Right ventricle myocardium inferior (tissue), 1 donor: ENCODE data around the gene KRTAP10-4. TPM values are rescaled to one million over a fixed set of nuclear protein-coding genes. Genes with fewer than 3 reads are reported as not detected.
"Not testable (repeated sequence)": the region's sequence is repeated elsewhere in the genome, so short reads cannot be mapped to it uniquely, and the experiment has no call there.

Source experiments
- ATAC-seq: fragments of 200-7000 bp; cut with Tn5 transposase; one replicate; pipeline ENCODE4 v1.9.1; 2020; ENCODE audit warnings: mild to moderate bottlenecking, moderate library complexity
- DNase-seq: peaks from one replicate; pipeline ENCODE4 v3.0.0; 2021; ENCODE audit errors: missing footprints
- intact Hi-C: fragments of 100-400 bp; cut with DNase I; formaldehyde crosslinking; loops from one replicate; pipeline ENCODE4 v1.11.0; 2022
- long read RNA-seq: library from polyadenylated mRNA; unstranded; transcript quantifications from one replicate; pipeline ENCODE4 v2.0.0, GENCODE V29; 2021
- total RNA-seq: library from RNA; stranded (reverse); fragmentation: NEBNext Ultra II Directional; extraction: Animal tissue kit (Norgen Biotek cat#: 25700); gene quantifications from one replicate; pipeline ENCODE4 v1.2.1, GENCODE V29; 2021
- donor health status: DM: no; HTN: yes; CAD: no; lungs with severe emphysema.

KRTAP10-4 gene
- total RNA-seq = not detected
- long read RNA-seq = 0 reads

GRCh38 chr21:44573630-44574456 lies at the start of gene KRTAP10-4:
Gene KRTAP10-4 (plus strand): TSS chr21:44573729. CDS start chr21:44573759, 30 bp downstream.
- ATAC-seq, DNase-seq, intact Hi-C loops: not testable (repeated sequence)

DNA sequence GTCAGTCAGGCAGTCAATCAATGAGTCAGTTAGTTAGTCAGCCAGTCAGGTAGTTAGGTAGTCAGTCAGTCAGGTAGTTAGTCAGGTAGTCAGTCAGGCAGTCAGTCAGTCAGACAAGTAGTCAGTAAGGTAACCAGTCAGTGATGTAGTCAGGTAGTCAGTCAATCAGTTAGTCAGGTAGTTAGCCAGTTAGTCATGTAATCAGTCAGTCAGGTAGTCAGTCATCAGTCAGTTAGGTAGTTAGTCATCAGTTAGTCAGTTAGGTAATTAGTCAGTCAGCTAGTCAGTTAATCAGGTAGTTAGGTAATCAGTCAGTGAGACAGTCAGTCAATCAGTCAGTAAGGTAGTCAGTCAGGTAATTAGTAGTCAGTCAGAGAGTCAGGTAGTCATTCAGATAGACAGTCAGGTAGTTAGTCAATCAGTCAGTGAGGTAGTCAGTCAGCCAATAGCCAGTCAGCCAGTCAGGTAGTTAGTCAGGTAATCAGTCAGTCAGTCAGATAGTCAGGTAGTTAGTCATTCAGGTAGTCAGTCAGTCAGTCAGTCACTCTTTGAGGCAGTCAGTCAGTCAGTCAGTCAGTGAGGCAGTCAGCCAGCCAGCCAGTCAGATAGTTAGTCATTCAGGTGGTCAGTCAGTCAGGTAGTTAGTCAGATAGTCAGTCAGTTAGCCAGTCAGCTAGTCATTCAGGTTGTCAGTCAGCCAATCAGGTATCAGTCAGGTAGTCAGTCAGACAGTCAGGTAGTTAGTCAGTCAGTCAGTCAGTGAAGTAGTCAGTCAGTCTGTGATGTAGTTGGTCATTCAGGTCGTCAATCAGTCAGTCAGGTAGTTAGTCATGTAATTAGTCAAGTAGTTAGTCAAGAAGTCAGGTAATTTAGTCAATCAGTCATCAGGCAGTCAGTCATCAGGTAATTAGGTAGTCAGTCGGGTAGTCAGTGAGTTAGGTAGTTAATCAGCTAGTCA lies 48.8 kb upstream of the KRTAP10-4 start:
- intact Hi-C loops = no loop called here

GRCh38 chr21:44525391-44526095 lies 48.0 kb upstream of the KRTAP10-4 start:
- ATAC-seq (no peak), DNase-seq (no peak)
- intact Hi-C loops = no loop called here

More for the DNA sequence above, 48.8 kb upstream of the KRTAP10-4 start:
- no peak for ATAC-seq
- no peak for DNase-seq

GRCh38 chr21:44526096-44526997 lies 47.2 kb upstream of the KRTAP10-4 start:
- intact Hi-C loops = no loop called here
- no peak for DNase-seq
- no peak for ATAC-seq

- DNase-seq = no peak
- intact Hi-C loops = no loop called here
- no peak for ATAC-seq
These were observed 46.2 kb upstream of the KRTAP10-4 start for GRCh38 chr21:44527156-44527982.

GRCh38 chr21:44527983-44528633 lies 45.4 kb upstream of the KRTAP10-4 start:
- ATAC-seq (no peak), DNase-seq (no peak)
- intact Hi-C loops = no loop called here

DNA sequence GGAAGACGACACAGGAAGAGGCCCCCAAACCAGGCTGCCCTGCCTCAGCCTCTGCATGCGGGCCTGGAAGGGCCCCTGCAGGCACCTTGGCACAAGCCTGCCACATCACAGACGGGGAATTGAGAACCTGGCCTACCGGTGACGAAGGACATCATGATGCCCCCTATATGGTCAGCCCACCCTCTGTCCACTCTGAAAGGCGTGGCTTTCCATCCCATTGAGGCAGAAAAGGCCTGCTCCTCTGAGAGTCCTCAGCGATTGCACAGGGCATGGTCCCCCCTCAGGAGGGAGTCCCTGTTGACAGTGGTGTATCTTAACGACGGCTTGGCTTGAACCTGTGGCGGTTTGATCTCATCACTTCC lies 44.9 kb upstream of the KRTAP10-4 start:
- ATAC-seq = no peak
- intact Hi-C loops = no loop called here
- DNase-seq = no peak

DNA sequence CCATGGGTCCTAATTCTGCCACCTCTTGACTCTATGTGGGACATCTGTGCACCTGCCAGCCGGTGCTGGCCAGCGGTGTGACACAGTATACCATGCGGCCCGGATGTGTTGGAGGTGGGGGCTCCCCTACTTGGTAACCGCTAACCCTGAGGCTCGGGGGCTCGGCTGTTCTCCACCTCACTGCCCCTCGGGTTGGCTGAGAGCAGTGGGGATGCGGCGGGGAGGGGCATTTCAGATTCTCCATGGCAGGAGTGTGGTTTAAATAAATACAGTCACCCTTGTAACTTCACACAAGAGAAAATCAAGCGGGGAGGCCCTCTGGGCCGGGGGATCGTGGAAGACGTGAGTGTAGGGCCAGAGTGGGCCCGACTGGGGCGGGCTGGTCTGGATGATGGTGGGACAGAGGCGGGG lies 44.5 kb upstream of the KRTAP10-4 start:
- intact Hi-C loops = no loop called here
- no peak for ATAC-seq
- no peak for DNase-seq

- intact Hi-C loops = no loop called here
- DNase-seq (no peak), ATAC-seq (no peak)
These were observed 43.9 kb upstream of the KRTAP10-4 start for GRCh38 chr21:44529503-44530125.

DNA sequence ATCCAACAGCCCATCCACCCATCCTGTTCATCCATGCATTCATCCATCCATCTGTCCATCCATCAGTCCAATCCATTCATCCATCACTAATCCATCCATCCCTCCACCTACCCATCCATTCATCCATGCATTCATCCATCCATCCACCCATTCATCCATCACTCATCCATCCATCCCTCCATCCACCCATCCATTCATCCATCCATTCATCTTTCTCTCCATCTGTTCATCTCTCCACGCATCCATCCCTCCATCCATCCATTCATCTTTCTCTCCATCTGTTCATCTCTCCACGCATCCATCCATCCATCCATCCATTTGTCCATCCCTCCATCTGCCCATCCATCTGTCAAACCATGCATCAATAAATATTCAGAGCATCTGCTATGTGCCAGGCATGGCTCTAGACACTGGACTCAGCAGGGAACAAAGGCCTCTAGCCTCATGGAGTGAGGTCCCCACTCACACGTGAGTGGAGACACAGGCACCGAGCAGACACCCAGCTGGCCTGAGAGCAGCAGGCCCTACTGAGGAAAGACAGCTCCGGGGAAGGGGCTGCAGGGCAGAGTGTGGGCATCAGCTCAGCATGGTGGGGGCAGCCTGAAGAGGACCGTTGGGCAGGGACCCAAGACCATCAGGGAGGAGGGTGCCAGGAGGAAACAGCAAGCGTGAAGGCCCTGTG lies 43.2 kb upstream of the KRTAP10-4 start:
- DNase-seq (no peak), ATAC-seq (no peak)
- intact Hi-C loops = no loop called here

GRCh38 chr21:44530903-44531605 lies 42.5 kb upstream of the KRTAP10-4 start:
- intact Hi-C loops = no loop called here
- ATAC-seq = no peak

DNA sequence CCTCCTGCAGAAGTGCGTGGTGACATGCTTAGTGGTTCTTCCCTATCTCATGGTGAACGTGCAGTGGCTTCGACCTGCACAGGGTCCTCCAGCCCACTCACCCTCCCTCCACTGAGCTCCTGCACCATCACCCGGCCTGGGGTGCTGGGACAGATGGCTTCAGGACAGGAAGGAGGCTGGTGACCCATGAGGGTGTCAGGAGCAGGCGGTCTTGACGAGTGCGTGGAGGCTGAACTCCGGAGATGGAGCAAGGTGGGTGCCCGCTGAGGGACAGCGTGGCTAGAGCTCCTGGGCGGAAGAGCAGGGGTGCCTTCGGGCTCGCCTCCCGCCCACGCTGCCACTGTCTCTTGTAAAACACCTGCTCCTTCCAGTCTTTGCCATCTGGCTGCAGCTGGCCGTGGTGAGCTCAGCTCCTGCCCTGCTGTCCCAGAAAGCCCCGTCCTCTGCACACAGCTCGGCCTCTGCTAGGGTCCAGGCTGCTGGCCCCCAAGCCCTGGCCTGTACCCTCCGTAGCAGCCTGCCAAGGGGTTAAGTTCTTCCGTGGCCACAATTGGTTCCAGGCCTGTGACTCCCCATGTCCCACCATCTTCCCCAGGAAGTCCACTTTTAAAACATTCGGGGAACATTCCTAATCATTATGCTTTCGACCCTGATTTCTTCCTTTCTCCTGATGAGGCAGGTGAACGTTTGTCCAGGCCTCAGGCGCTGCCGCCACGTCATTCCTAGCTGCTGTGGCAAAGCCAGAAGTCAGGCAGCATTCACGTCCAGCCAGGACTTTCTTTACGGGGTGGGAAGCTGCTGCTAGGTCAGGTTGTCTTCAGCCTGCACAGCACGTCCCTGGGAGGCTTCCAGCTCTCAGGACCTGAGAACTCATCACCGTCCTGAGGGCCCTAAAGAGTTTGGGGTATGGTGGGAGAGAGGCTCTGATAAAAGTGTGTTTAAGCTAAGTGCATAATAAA lies 41.6 kb upstream of the KRTAP10-4 start:
- ATAC-seq (no peak), DNase-seq (no peak)
- intact Hi-C loops = no loop called here

More at GRCh38 chr21:44530903-44531605, 42.5 kb upstream of the KRTAP10-4 start:
- no peak for DNase-seq

- intact Hi-C loops = no loop called here
- ATAC-seq (no peak), DNase-seq (no peak)
These were observed 40.8 kb upstream of the KRTAP10-4 start for GRCh38 chr21:44532712-44533111.
